ENCODE data around the gene VPS29. TPM values are rescaled to one million over a fixed set of nuclear protein-coding genes. Genes with fewer than 3 reads are reported as not detected.

The VPS29 gene
- total and polyA plus RNA-seq, 2 of the 8 experiments (the other 6 are each of a cell fraction or from before 2014, with no cell fraction given), result 59.0 to 74.6 TPM

- no peaks in the 10 kb centered on the region; a peak in 1 of 8 replicates for H3K36me3 ChIP-seq (ENCODE audit: control insufficient read depth in 2 of 4, insufficient read depth in 4 of 4, low read length in 3 of 4)
- no peak for TF ChIP-seq ATF2 (IDR thresholded peaks at IDR 0.05; ENCODE audit: low read length)
- TF ChIP-seq ASH2L (IDR thresholded peaks at IDR 0.05; ENCODE audit: low read length), result no peak
- no peak for TF ChIP-seq MAFK (IDR thresholded peaks at IDR 0.05; ENCODE audit: low read depth, low read length)
- no peak for TF ChIP-seq TBP (IDR thresholded peaks at IDR 0.05; ENCODE audit: low read depth, low read length)
- TF ChIP-seq GABPA (IDR thresholded peaks at IDR 0.05; ENCODE audit: borderline replicate concordance, insufficient read depth, low read length), result no peak
- TF ChIP-seq TAF7 (optimal IDR thresholded peaks at IDR 0.05; ENCODE audit: borderline replicate concordance, low read depth, low read length), result no peak
- TF ChIP-seq BRCA1 (IDR thresholded peaks at IDR 0.05; ENCODE audit: low read depth, low read length), result no peak
- TF ChIP-seq CTCF (IDR thresholded peaks at IDR 0.05; ENCODE audit: control extremely low read depth in 1 of 3, insufficient read depth in 1 of 3, low read depth in 1 of 3, low read length in 3 of 3), result no peak
These were observed 26.4 kb upstream of the VPS29 start for GRCh38 chr12:110528277-110528839.

More at GRCh38 chr12:110528277-110528839, 26.4 kb upstream of the VPS29 start:
- CTCF ChIA-PET (ENCODE audit: partially characterized antibody), result interaction anchor here (0.7 to 2.6 kb wide), 11 partner anchors 9 to 299 kb away, joined by 3 to 9 read pairs (median 4); partner anchors contain the start of gene ARPC3
- H3K23ac ChIP-seq (ENCODE audit: insufficient read length), result no peak overlapping the region
- H2BK120ac ChIP-seq (replicated peaks; ENCODE audit: low read depth, low read length), result no peak overlapping the region
- no peaks in the 10 kb centered on the region for H3K9me3 ChIP-seq (ENCODE audit: insufficient read depth in 2 of 2, low read depth in 1 of 2, low read length in 1 of 2)
- no peak overlapping the region for H3K18ac ChIP-seq (ENCODE audit: extremely low read depth, low read length)
- H2BK5ac ChIP-seq (ENCODE audit: low read depth, low read length), result no peak overlapping the region
- 88% methylated on average over 6 of the region's 6 CpGs; no CpG with 5 or more reads in 1 of the 2 experiments for whole genome bisulfite sequencing, 2 experiments (ENCODE audit: extremely low coverage in 1 of 2, insufficient coverage in 1 of 2, insufficient read length in 1 of 2, insufficient replicate concordance in 2 of 2, low coverage in 1 of 2, low lambda C conversion rate in 2 of 2, missing lambda C conversion rate in 1 of 2)
- no peak overlapping the region for H3K9ac ChIP-seq (replicated peaks in 1 of 4; ENCODE audit: extremely low read depth in 1 of 4, low read depth in 3 of 4, low read length in 3 of 4)
- no peak overlapping the region for H2BK20ac ChIP-seq (ENCODE audit: low read length)
- no peak overlapping the region for H2AK5ac ChIP-seq (ENCODE audit: low read depth, low read length)
- no peak for FAIRE-seq
- no peak overlapping the region for H3K14ac ChIP-seq (ENCODE audit: insufficient read length)
- H3K4me1 ChIP-seq (replicated peaks in 1 of 4; ENCODE audit: control insufficient read depth in 3 of 4, insufficient read depth in 4 of 4, low read length in 3 of 4), result no peaks in the 10 kb centered on the region
- no peaks in the 10 kb centered on the region for H3K23me2 ChIP-seq (ENCODE audit: low read depth, low read length)
- H3K27me3 ChIP-seq (replicated peaks in 1 of 4; ENCODE audit: control insufficient read depth in 3 of 4, extremely low read depth in 1 of 4, insufficient read depth in 3 of 4, low read length in 3 of 4), result no peaks in the 10 kb centered on the region
- POLR2A ChIA-PET (ENCODE audit: partially characterized antibody), result interaction anchor here (1.0 to 1.4 kb wide), 3 partner anchors 27 to 199 kb away, joined by 3 to 4 read pairs (median 4); partner anchors contain the start of genes RAD9B and VPS29
- no peak for DNase-seq (ENCODE audit: low read depth in 1 of 2, low spot score in 2 of 2)
- no peaks in the 10 kb centered on the region for H3K79me1 ChIP-seq (ENCODE audit: low read depth, low read length)
- no peak overlapping the region for H3K4ac ChIP-seq (replicated peaks; ENCODE audit: insufficient read length, low read depth, low read length)
- H3K79me2 ChIP-seq (ENCODE audit: control insufficient read depth in 1 of 2, insufficient read depth in 2 of 2, low read length in 2 of 2), result no peaks in the 10 kb centered on the region
- H4K5ac ChIP-seq (ENCODE audit: insufficient read length, low read depth, low read length), result no peak overlapping the region
- no peak overlapping the region for H2BK15ac ChIP-seq (ENCODE audit: low read length)
- no peak overlapping the region for H3K4me2 ChIP-seq (ENCODE audit: insufficient read depth in 1 of 2, low read depth in 2 of 2, low read length in 2 of 2)
- H3K27ac ChIP-seq (ENCODE audit: low read depth, low read length), result no peak overlapping the region
- H2BK12ac ChIP-seq (ENCODE audit: low read depth, low read length), result no peak overlapping the region
- H4K20me1 ChIP-seq (replicated peaks in 1 of 2; ENCODE audit: control insufficient read depth in 1 of 2, insufficient read depth in 2 of 2, low read length in 2 of 2), result peaks cover 0 to 2% of the 10 kb centered on the region in 2 experiments
- H2AFZ ChIP-seq (ENCODE audit: low read length), result no peak overlapping the region
- no peak overlapping the region for H3K56ac ChIP-seq (replicated peaks; ENCODE audit: insufficient read length, low read depth, low read length)
- H4K8ac ChIP-seq (ENCODE audit: extremely low read depth, insufficient read depth, low read length), result no peak overlapping the region
- H4K91ac ChIP-seq (replicated peaks; ENCODE audit: insufficient read length, low read length), result no peak overlapping the region
- no peak overlapping the region for H3K4me3 ChIP-seq (ENCODE audit: extremely low read depth in 1 of 4, insufficient read depth in 2 of 4, low read depth in 3 of 4, low read length in 4 of 4)
